ENCODE results near the gene FIGN. TPM values are rescaled to one million over a fixed set of nuclear protein-coding genes. Genes with fewer than 3 reads are reported as not detected.

FIGN gene
- total and polyA plus RNA-seq, 9 of the 15 experiments (the other 6 are each of a cell fraction or from before 2014, with no cell fraction given): 0.02 TPM; not detected in 8

GRCh38 chr2:163652751-163653150, 83.1 kb downstream of the FIGN start:
- H3K4me1 ChIP-seq (replicated peaks in 1 of 2; ENCODE audit: control insufficient read depth in 2 of 2, insufficient read depth in 2 of 2, low read length in 2 of 2): no peaks in the 10 kb centered on the region
- H3K9me1 ChIP-seq (ENCODE audit: control insufficient read depth, insufficient read depth, low read length): no peaks in the 10 kb centered on the region
- WGBS (ENCODE audit: insufficient coverage, low coverage, missing lambda C conversion rate): 3% methylated on average over 2 of the region's 2 CpGs
- H3K27me3 ChIP-seq (ENCODE audit: control insufficient read depth in 2 of 2, insufficient read depth in 2 of 2, low read length in 2 of 2): no peaks in the 10 kb centered on the region
- no peak for TF ChIP-seq ZBED1 (IDR thresholded peaks at IDR 0.05)
- TF ChIP-seq SMAD2 (IDR thresholded peaks at IDR 0.05; ENCODE audit: low read depth, low read length): no peak
- TF ChIP-seq RAD51 (IDR thresholded peaks at IDR 0.05; ENCODE audit: borderline replicate concordance, low read depth): no peak
- no peak for TF ChIP-seq MYC (IDR thresholded peaks at IDR 0.05; ENCODE audit: low read depth, low read length)
- no peak for TF ChIP-seq MYC (CRISPR knock-in tag; IDR thresholded peaks at IDR 0.05; ENCODE audit: borderline replicate concordance, low read depth)
- no peak for TF ChIP-seq SMARCA5 (IDR thresholded peaks at IDR 0.05)
- TF ChIP-seq CREM (IDR thresholded peaks at IDR 0.05; ENCODE audit: low read depth): no peak
- no peak for TF ChIP-seq MTF1 (CRISPR knock-in tag; IDR thresholded peaks at IDR 0.05; ENCODE audit: borderline replicate concordance)
- no peak for TF ChIP-seq ZNF121 (CRISPR knock-in tag; conservative IDR thresholded peaks at IDR 0.05)
- H3K36me3 ChIP-seq (ENCODE audit: control insufficient read depth, insufficient read depth, low read length): no peaks in the 10 kb centered on the region
- CTCF ChIA-PET (ENCODE audit: low intra/inter-chr PET ratio): no interaction called here
- no peaks in the 10 kb centered on the region for H4K20me1 ChIP-seq (replicated peaks; ENCODE audit: control insufficient read depth, insufficient read depth, low read length)
- no peak overlapping the region for H2AFZ ChIP-seq (ENCODE audit: low read depth, low read length)
- no peaks in the 10 kb centered on the region for H3K9me3 ChIP-seq (replicated peaks; ENCODE audit: control insufficient read depth, insufficient read depth, low read depth, low read length)
- in situ Hi-C loops (cut with MboI): no loop called here
- no peak overlapping the region for H3K4me3 ChIP-seq
- H3K4me2 ChIP-seq (ENCODE audit: insufficient read depth, low read length): no peak overlapping the region
- H3K79me2 ChIP-seq (ENCODE audit: control insufficient read depth, insufficient read depth, low read length): no peaks in the 10 kb centered on the region
- H3K27ac ChIP-seq (ENCODE audit: extremely low read depth, low read depth, low read length): no peak overlapping the region
- DNase-seq (ENCODE audit: extremely low read depth in 1 of 4, low spot score in 3 of 4): no peak
- no TSS peak for BruUV-seq (replicated peaks)
- no peak for ATAC-seq
- no peak overlapping the region for H3K9ac ChIP-seq (ENCODE audit: insufficient read depth in 1 of 2, low read depth in 2 of 2, low read length in 2 of 2)
- POLR2A ChIA-PET: no interaction called here
- intact Hi-C loops (cut with micrococcal nuclease): no loop called here
- no peak for FAIRE-seq

GRCh38 chr2:163649080-163649479, 86.7 kb downstream of the FIGN start:
- BruUV-seq (replicated peaks): no TSS peak
- 0% methylated on average over 1 of the region's 1 CpG for WGBS (ENCODE audit: insufficient coverage, low coverage, missing lambda C conversion rate)
- no peak for TF ChIP-seq BHLHE40 (IDR thresholded peaks at IDR 0.05; ENCODE audit: low read length)
- TF ChIP-seq PCBP2 (IDR thresholded peaks at IDR 0.05; ENCODE audit: low read depth, low read length, poor library complexity, severe bottlenecking): no peak
- no peak for TF ChIP-seq DDX20 (tag; IDR thresholded peaks at IDR 0.05; ENCODE audit: low read depth)
- TF ChIP-seq KAT8 (IDR thresholded peaks at IDR 0.05; ENCODE audit: low read depth): no peak
- no peak for TF ChIP-seq EWSR1 (IDR thresholded peaks at IDR 0.05; ENCODE audit: borderline replicate concordance, low read depth, partially characterized antibody)
- no peak for TF ChIP-seq HDGF (IDR thresholded peaks at IDR 0.05)
- TF ChIP-seq ZFP91 (CRISPR knock-in tag; IDR thresholded peaks at IDR 0.05): no peak
- no peak for TF ChIP-seq ZNF644 (tag; IDR thresholded peaks at IDR 0.05; ENCODE audit: low read depth)
- TF ChIP-seq MYNN (IDR thresholded peaks at IDR 0.05): no peak
- no peak for TF ChIP-seq MYNN (CRISPR knock-in tag; IDR thresholded peaks at IDR 0.05)
- no peak overlapping the region for H3K4me2 ChIP-seq (ENCODE audit: insufficient read depth, low read length)
- H3K36me3 ChIP-seq (ENCODE audit: control insufficient read depth, insufficient read depth, low read length): no peaks in the 10 kb centered on the region
- H3K9ac ChIP-seq (ENCODE audit: insufficient read depth in 1 of 2, low read depth in 2 of 2, low read length in 2 of 2): no peak overlapping the region
- no peaks in the 10 kb centered on the region for H3K9me1 ChIP-seq (ENCODE audit: control insufficient read depth, insufficient read depth, low read length)
- H3K9me3 ChIP-seq (replicated peaks; ENCODE audit: control insufficient read depth, insufficient read depth, low read depth, low read length): no peaks in the 10 kb centered on the region; the same call in 1 of the 2 replicates
- FAIRE-seq (no peak), DNase-seq (ENCODE audit: extremely low read depth in 1 of 4, low spot score in 3 of 4) (no peak), ATAC-seq (no peak)
- H3K27me3 ChIP-seq (ENCODE audit: control insufficient read depth in 2 of 2, insufficient read depth in 2 of 2, low read length in 2 of 2): no peaks in the 10 kb centered on the region
- H3K27ac ChIP-seq (ENCODE audit: extremely low read depth, low read depth, low read length): no peak overlapping the region
- H2AFZ ChIP-seq (ENCODE audit: low read depth, low read length): no peak overlapping the region
- H3K4me3 ChIP-seq: no peak overlapping the region
- in situ Hi-C loops (cut with MboI): no loop called here
- ChIA-PET CTCF (ENCODE audit: low intra/inter-chr PET ratio) (no interaction called here), POLR2A (no interaction called here)
- no peaks in the 10 kb centered on the region for H3K79me2 ChIP-seq (ENCODE audit: control insufficient read depth, insufficient read depth, low read length)
- no peaks in the 10 kb centered on the region for H3K4me1 ChIP-seq (replicated peaks in 1 of 2; ENCODE audit: control insufficient read depth in 2 of 2, insufficient read depth in 2 of 2, low read length in 2 of 2)
- intact Hi-C loops (cut with micrococcal nuclease): no loop called here
- H4K20me1 ChIP-seq (replicated peaks; ENCODE audit: control insufficient read depth, insufficient read depth, low read length): no peaks in the 10 kb centered on the region

All from K562 (cell line).